HCT116 (cell line): ENCODE results near the gene GTF2H4. TPM values are rescaled to one million over a fixed set of nuclear protein-coding genes. Genes with fewer than 3 reads are reported as not detected.

Source experiments
- ATAC-seq: fragments of 200-7000 bp; cut with Tn5 transposase; 2 replicates; pipeline ENCODE4 v1.9.1; 2020; ENCODE audit warnings: mild to moderate bottlenecking, moderate library complexity
- BruUV-seq: library from RNA; stranded (reverse); fragments of 400-500 nt; replicated peaks from 2 replicates; lab custom pipeline; 2021; lab: Mats Ljungman, UMichigan
- CTCF ChIA-PET: fragments of 300-600 bp; sonication (Branson Sonifier 250); formaldehyde crosslinking; loops from one replicate; lab custom pipeline; 2021; ENCODE audit warnings: antibody characterized with exemption; lab: Charles Lee
- POLR2A ChIA-PET: fragments of 300-600, 350-600 bp; sonication (Branson Sonifier 250); formaldehyde crosslinking; loops from one replicate; lab custom pipeline; 2021; ENCODE audit warnings: antibody characterized with exemption; lab: Charles Lee
- RAD21 ChIA-PET, 2 experiments: fragments of 300-600 bp; sonication (Branson Sonifier 250); formaldehyde crosslinking; loops; one replicate each; lab custom pipeline; 2023; ENCODE audit warnings: low total read pairs in 2 of 2; ENCODE audit not compliant: uncharacterized antibody in 2 of 2, unreplicated experiment in 2 of 2, low non-redundant PET in 1 of 2; lab: Charles Lee
- DNase-seq: peaks from one replicate; pipeline ENCODE4 v3.0.0-alpha.2; 2010; ENCODE audit warnings: low read depth, low spot score
- H2AFZ ChIP-seq: fragments of 200-600 bp; shearing (Covaris generic), sonication (generic); 2 replicates; pipeline ENCODE4 v1.6.1; 2017; ENCODE audit warnings: low read depth, mixed run types, mixed read lengths, antibody characterized with exemption, low read length; ENCODE audit not compliant: poor library complexity, severe bottlenecking
- H3K27ac ChIP-seq: 2 replicates; pipeline ENCODE4 v1.5.1; 2012; ENCODE audit warnings: low read depth, low read length
- H3K27me3 ChIP-seq: fragments of 200-600 bp; sonication (generic); 2 replicates; pipeline ENCODE4 v1.6.1; 2016; ENCODE audit warnings: mixed run types, low read length, mixed read lengths; ENCODE audit not compliant: insufficient read depth
- H3K36me3 ChIP-seq, 2 experiments: fragments of 200-500 bp in 1 of 2; fragments of 200-600 bp in 1 of 2; sonication (Bioruptor generic) in 1 of 2; sonication (generic) in 1 of 2; 2 replicates each; pipeline versions ENCODE4 v1.5.1 to v1.6.1; 2014 to 2016; ENCODE audit warnings: low read length in 2 of 2, inconsistent platforms in 1 of 2, mixed read lengths in 1 of 2, mixed run types in 1 of 2; ENCODE audit not compliant: insufficient read depth in 2 of 2, control insufficient read depth in 1 of 2
- H3K4me1 ChIP-seq, 2 experiments: fragments of 200-600 bp in 1 of 2; sonication (generic) in 1 of 2; 2 replicates each; pipeline versions ENCODE4 v1.5.1 to v1.6.1; 2012 to 2017; ENCODE audit warnings: low read length in 2 of 2, inconsistent platforms in 1 of 2, mild to moderate bottlenecking in 1 of 2, mixed read lengths in 1 of 2, mixed run types in 1 of 2, moderate library complexity in 1 of 2; ENCODE audit not compliant: insufficient read depth in 2 of 2, control insufficient read depth in 1 of 2
- H3K4me2 ChIP-seq: fragments of 200-600 bp; sonication (generic); 2 replicates; pipeline ENCODE4 v1.6.1; 2017; ENCODE audit warnings: mixed run types, low read length, mixed read lengths
- H3K4me3 ChIP-seq, 2 experiments: fragments of 200-600 bp in 1 of 2; sonication (generic) in 1 of 2; replicated peaks in 1 of 2; 2 replicates each; pipeline ENCODE4 v1.5.1; 2011 to 2016; ENCODE audit warnings: low read length in 2 of 2, control low read depth in 1 of 2, low read depth in 1 of 2, mild to moderate bottlenecking in 1 of 2, mixed read lengths in 1 of 2, mixed run types in 1 of 2
- H3K79me2 ChIP-seq: fragments of 200-600 bp; sonication (generic); 2 replicates; pipeline ENCODE4 v1.6.1; 2017; ENCODE audit warnings: mild to moderate bottlenecking, mixed run types, low read length, moderate library complexity, mixed read lengths; ENCODE audit not compliant: insufficient read depth
- H3K9ac ChIP-seq: fragments of 200-600 bp; sonication (generic); 2 replicates; pipeline ENCODE4 v1.6.1; 2016; ENCODE audit warnings: low read length, mixed read lengths
- H3K9me2 ChIP-seq: fragments of 200-600 bp; sonication (generic), shearing (Covaris generic); 2 replicates; pipeline ENCODE4 v1.6.1; 2017; ENCODE audit warnings: mixed run types, mild to moderate bottlenecking, moderate library complexity; ENCODE audit not compliant: insufficient read depth
- H3K9me3 ChIP-seq, 2 experiments: fragments of 200-500 bp in 1 of 2; fragments of 200-600 bp in 1 of 2; sonication (Bioruptor generic) in 1 of 2; sonication (generic) in 1 of 2; 2 replicates each; pipeline ENCODE4 v1.6.1; 2014 to 2017; ENCODE audit warnings: low read length in 2 of 2, mixed read lengths in 2 of 2, inconsistent platforms in 1 of 2, low read depth in 1 of 2, mild to moderate bottlenecking in 1 of 2, mixed run types in 1 of 2, moderate library complexity in 1 of 2; ENCODE audit not compliant: control insufficient read depth in 1 of 2, insufficient read depth in 1 of 2
- H4K20me1 ChIP-seq: fragments of 200-600 bp; sonication (generic), shearing (Covaris generic); 2 replicates; pipeline ENCODE4 v1.6.1; 2017; ENCODE audit warnings: mixed run types, mild to moderate bottlenecking, moderate library complexity; ENCODE audit not compliant: insufficient read depth
- CEBPB ChIP-seq: IDR thresholded peaks from 2 replicates; pipeline ENCODE4 v1.6.1; 2012; ENCODE audit warnings: low read depth
- CTCF ChIP-seq, 3 experiments: fragments of 200-600 bp in 1 of 3; sonication (generic) in 1 of 3; IDR thresholded peaks in 2 of 3; conservative IDR thresholded peaks in 1 of 3; 2 replicates each; pipeline ENCODE4 v1.5.1; 2012 to 2017; ENCODE audit warnings: low read depth in 2 of 3, low read length in 2 of 3, antibody characterized with exemption in 1 of 3, borderline replicate concordance in 1 of 3, control low read depth in 1 of 3, mild to moderate bottlenecking in 1 of 3, mixed read lengths in 1 of 3, mixed run types in 1 of 3, moderate library complexity in 1 of 3; ENCODE audit not compliant: insufficient read depth in 1 of 3
- FOSL1 ChIP-seq: IDR thresholded peaks from 2 replicates; pipeline ENCODE4 v1.6.1; 2012; ENCODE audit warnings: low read depth
- JUND ChIP-seq: IDR thresholded peaks from 2 replicates; pipeline ENCODE4 v1.6.1; 2012
- POLR2AphosphoS5 ChIP-seq: IDR thresholded peaks from 2 replicates; pipeline ENCODE4 v1.6.1; 2011; ENCODE audit warnings: mild to moderate bottlenecking, low read depth, low read length, moderate library complexity
- RAD21 ChIP-seq: IDR thresholded peaks from 2 replicates; pipeline ENCODE4 v1.6.1; 2012; ENCODE audit warnings: low read depth, mild to moderate bottlenecking
- ZNF274 ChIP-seq: fragments of 200-500 bp; sonication (Bioruptor generic); IDR thresholded peaks from 2 replicates; pipeline ENCODE4 v1.6.1; 2014; ENCODE audit warnings: mild to moderate bottlenecking, low read depth, low read length, inconsistent platforms
- intact Hi-C: fragments of 100-400 bp; cut with micrococcal nuclease; formaldehyde crosslinking; loops from 2 replicates; pipeline ENCODE4 v1.10.0; 2022
- total RNA-seq: library from RNA; stranded (reverse); gene quantifications from one replicate; pipeline ENCODE4 v1.2.1, GENCODE V29; 2021; ENCODE audit not compliant: unreplicated experiment
- TF ChIP-seq, protein P1 (sequence below): IDR thresholded peaks from 2 replicates; pipeline ENCODE4 v1.6.1; 2012
- TF ChIP-seq, protein P2 (sequence below): IDR thresholded peaks from 2 replicates; pipeline ENCODE4 v1.6.1; 2012; ENCODE audit warnings: low read depth

Gene GTF2H4
- total RNA-seq, 1 experiment from 2014 or later = 59.7 TPM

DNA sequence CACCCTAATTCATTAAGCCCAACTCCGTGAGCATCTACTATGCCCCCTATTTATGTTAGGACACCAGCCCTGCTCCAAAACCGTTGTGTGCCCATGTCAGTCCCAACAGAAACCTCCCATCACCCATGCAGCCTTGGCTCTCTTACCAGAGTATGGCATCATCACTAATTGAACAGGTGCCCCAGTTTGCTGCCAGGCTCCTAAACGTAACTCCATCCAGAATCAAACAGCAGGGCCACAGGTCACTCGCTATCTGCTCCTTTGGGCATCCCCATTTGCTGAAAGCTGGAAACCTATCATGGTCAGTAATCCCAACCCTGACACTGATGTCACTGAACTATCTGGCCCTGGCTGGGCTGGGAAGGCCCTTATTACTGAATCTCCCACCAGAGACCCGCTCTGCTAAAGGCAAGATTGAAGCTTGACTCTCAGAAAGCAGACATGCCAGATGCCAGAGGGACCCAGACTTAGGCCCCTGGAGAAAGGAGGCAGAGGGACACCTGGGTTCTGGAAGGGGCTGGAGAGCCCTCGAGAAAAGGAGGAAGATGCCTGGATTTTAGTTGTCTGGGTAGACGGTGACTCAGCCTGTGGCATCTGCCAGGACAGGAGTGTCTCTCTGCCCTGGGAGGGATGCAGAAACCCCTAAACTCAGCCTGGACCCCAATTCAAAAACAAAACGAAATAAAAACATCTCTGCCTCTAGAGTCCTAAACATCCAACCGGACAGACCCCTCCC is 46.8 kb downstream of the GTF2H4 start:
- RAD21 ChIA-PET = no interaction called here
- no peak for TF ChIP-seq JUND
- no peak for TF ChIP-seq CTCF (IDR thresholded peaks at IDR 0.05 in 2 of 3, conservative IDR thresholded peaks at IDR 0.05 in 1 of 3; ENCODE audit: borderline replicate concordance in 1 of 3, insufficient read depth in 1 of 3, low read depth in 2 of 3, low read length in 2 of 3)
- no peak for TF ChIP-seq POLR2AphosphoS5
- TF ChIP-seq, protein P1, sequence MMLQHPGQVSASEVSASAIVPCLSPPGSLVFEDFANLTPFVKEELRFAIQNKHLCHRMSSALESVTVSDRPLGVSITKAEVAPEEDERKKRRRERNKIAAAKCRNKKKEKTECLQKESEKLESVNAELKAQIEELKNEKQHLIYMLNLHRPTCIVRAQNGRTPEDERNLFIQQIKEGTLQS = no peak
- TF ChIP-seq ZNF274 = no peak
- TF ChIP-seq CEBPB = no peak
- TF ChIP-seq, protein P2, sequence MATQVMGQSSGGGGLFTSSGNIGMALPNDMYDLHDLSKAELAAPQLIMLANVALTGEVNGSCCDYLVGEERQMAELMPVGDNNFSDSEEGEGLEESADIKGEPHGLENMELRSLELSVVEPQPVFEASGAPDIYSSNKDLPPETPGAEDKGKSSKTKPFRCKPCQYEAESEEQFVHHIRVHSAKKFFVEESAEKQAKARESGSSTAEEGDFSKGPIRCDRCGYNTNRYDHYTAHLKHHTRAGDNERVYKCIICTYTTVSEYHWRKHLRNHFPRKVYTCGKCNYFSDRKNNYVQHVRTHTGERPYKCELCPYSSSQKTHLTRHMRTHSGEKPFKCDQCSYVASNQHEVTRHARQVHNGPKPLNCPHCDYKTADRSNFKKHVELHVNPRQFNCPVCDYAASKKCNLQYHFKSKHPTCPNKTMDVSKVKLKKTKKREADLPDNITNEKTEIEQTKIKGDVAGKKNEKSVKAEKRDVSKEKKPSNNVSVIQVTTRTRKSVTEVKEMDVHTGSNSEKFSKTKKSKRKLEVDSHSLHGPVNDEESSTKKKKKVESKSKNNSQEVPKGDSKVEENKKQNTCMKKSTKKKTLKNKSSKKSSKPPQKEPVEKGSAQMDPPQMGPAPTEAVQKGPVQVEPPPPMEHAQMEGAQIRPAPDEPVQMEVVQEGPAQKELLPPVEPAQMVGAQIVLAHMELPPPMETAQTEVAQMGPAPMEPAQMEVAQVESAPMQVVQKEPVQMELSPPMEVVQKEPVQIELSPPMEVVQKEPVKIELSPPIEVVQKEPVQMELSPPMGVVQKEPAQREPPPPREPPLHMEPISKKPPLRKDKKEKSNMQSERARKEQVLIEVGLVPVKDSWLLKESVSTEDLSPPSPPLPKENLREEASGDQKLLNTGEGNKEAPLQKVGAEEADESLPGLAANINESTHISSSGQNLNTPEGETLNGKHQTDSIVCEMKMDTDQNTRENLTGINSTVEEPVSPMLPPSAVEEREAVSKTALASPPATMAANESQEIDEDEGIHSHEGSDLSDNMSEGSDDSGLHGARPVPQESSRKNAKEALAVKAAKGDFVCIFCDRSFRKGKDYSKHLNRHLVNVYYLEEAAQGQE = no peak
- no peak for TF ChIP-seq RAD21
- no peak for TF ChIP-seq FOSL1
- TF ChIP-seq, all 23 proteins: peak for 0
- no peak for ATAC-seq
- intact Hi-C loops = no loop called here
- no peak overlapping the region for H3K27ac ChIP-seq
- no peak overlapping the region for H3K4me3 ChIP-seq
- ChIA-PET POLR2A (no interaction called here), CTCF (no interaction called here)
- H3K4me1 ChIP-seq = no peaks in the 10 kb centered on the region
- no peak overlapping the region for H3K9ac ChIP-seq
- DNase-seq = no peak
- H3K4me2 ChIP-seq = no peak overlapping the region
- no peaks in the 10 kb centered on the region for H3K79me2 ChIP-seq
- BruUV-seq = no TSS peak
- no peaks in the 10 kb centered on the region for H3K36me3 ChIP-seq
- H3K9me2 ChIP-seq = no peaks in the 10 kb centered on the region
- no peaks in the 10 kb centered on the region for H3K9me3 ChIP-seq
- no peaks in the 10 kb centered on the region for H3K27me3 ChIP-seq
- no peaks in the 10 kb centered on the region for H4K20me1 ChIP-seq
- no peak overlapping the region for H2AFZ ChIP-seq
